CD4-positive, alpha-beta memory T cell (primary cell): Measurements from ENCODE around the gene RBKS. TPM values are rescaled to one million over a fixed set of nuclear protein-coding genes. Genes with fewer than 3 reads are reported as not detected.

Source experiments
- CTCF ChIA-PET: fragments of 350-600 bp; sonication (Branson Sonifier 250); formaldehyde crosslinking; loops from one replicate; lab custom pipeline; 2021; ENCODE audit warnings: inconsistent platforms; ENCODE audit not compliant: partially characterized antibody; lab: Charles Lee
- POLR2A ChIA-PET: fragments of 350-600 bp; sonication (Branson Sonifier 250); formaldehyde crosslinking; loops from one replicate; lab custom pipeline; 2021; ENCODE audit not compliant: partially characterized antibody; lab: Charles Lee
- DNase-seq, 5 donors: peaks; one replicate each; pipeline versions ENCODE4 v3.0.0 to v3.0.0-alpha.2; 2020 to 2022; ENCODE audit warnings: mixed read lengths in 1 of 5
- H3K27ac ChIP-seq: one replicate; pipeline ENCODE4 v1.7.0; 2013; ENCODE audit warnings: low read depth, low read length
- H3K27me3 ChIP-seq: 2 replicates; pipeline ENCODE4 v1.7.0; 2013; ENCODE audit warnings: mild to moderate bottlenecking, low read length, moderate library complexity; ENCODE audit not compliant: insufficient read depth
- H3K36me3 ChIP-seq: 2 replicates; pipeline ENCODE4 v1.7.0; 2013; ENCODE audit warnings: mild to moderate bottlenecking, low read length, moderate library complexity; ENCODE audit not compliant: insufficient read depth
- H3K4me1 ChIP-seq: 2 replicates; pipeline ENCODE4 v1.7.0; 2013; ENCODE audit warnings: mild to moderate bottlenecking, low read length, moderate library complexity; ENCODE audit not compliant: insufficient read depth
- H3K4me3 ChIP-seq, 2 donors: one replicate each; pipeline ENCODE4 v1.7.0; 2013; ENCODE audit warnings: low read length in 2 of 2, mild to moderate bottlenecking in 1 of 2
- H3K9me3 ChIP-seq, 2 donors: one replicate each; pipeline ENCODE4 v1.7.0; 2013; ENCODE audit warnings: low read length in 2 of 2, control low read depth in 1 of 2; ENCODE audit not compliant: control insufficient read depth in 1 of 2
- H3K27ac Mint-ChIP-seq, 7 donors: one replicate each; pipeline ENCODE4 v1.8.0; 2020 to 2021; ENCODE audit warnings: mixed read lengths in 7 of 7, mild to moderate bottlenecking in 6 of 7, inconsistent platforms in 3 of 7, moderate library complexity in 3 of 7
- H3K27me3 Mint-ChIP-seq, 2 donors: one replicate each; pipeline ENCODE4 v1.8.0; 2020 to 2021; ENCODE audit warnings: mixed read lengths in 2 of 2
- H3K36me3 Mint-ChIP-seq, 2 donors: one replicate each; pipeline ENCODE4 v1.8.0; 2020 to 2021; ENCODE audit warnings: mixed read lengths in 2 of 2, inconsistent platforms in 1 of 2, mild to moderate bottlenecking in 1 of 2
- H3K4me1 Mint-ChIP-seq, 4 donors: one replicate each; pipeline ENCODE4 v1.8.0; 2020 to 2021; ENCODE audit warnings: mixed read lengths in 4 of 4, mild to moderate bottlenecking in 1 of 4
- H3K4me3 Mint-ChIP-seq, 8 donors: one replicate each; pipeline ENCODE4 v1.8.0; 2020 to 2021; ENCODE audit warnings: mixed read lengths in 8 of 8, mild to moderate bottlenecking in 7 of 8, moderate library complexity in 6 of 8, inconsistent platforms in 3 of 8
- H3K9me3 Mint-ChIP-seq, 8 donors: one replicate each; pipeline ENCODE4 v1.8.0; 2020 to 2021; ENCODE audit warnings: mixed read lengths in 8 of 8, mild to moderate bottlenecking in 5 of 8, inconsistent platforms in 3 of 8, moderate library complexity in 1 of 8
- intact Hi-C: fragments of 100-400 bp; cut with micrococcal nuclease; formaldehyde crosslinking; loops from one replicate; pipeline ENCODE4 v1.15.1; 2023
- polyA plus RNA-seq, 2 donors: library from polyadenylated mRNA; unstranded; fragments of 300-500 nt; fragmentation: Illumina TruSeq; gene quantifications; one replicate each; pipeline ENCODE4 v1.2.3, GENCODE V29; 2021
- total RNA-seq, 2 experiments: library from RNA; stranded (reverse); gene quantifications; one replicate each; pipeline ENCODE4 v1.2.3, GENCODE V29; 2021

RBKS gene
- total and polyA plus RNA-seq, 4 experiments from 2014 or later, result 1.2 to 5.9 (median 2.1) TPM

GRCh38 chr2:27782701-27783100 lies 107.5 kb downstream of the RBKS start:
- no peak overlapping the region for H3K4me3 Mint-ChIP-seq
- H3K9me3 Mint-ChIP-seq, result no peaks in the 10 kb centered on the region
- CTCF ChIA-PET, result interaction anchor here (0.5 kb wide), 1 partner anchor 948 kb away, joined by 3 read pairs; no protein-coding TSS in a partner anchor
- no peaks in the 10 kb centered on the region for H3K27me3 ChIP-seq
- peaks cover 5% of the 10 kb centered on the region for H3K4me1 ChIP-seq
- H3K36me3 Mint-ChIP-seq, result peaks cover 25 to 31% of the 10 kb centered on the region in 2 donors
- no peaks in the 10 kb centered on the region for H3K9me3 ChIP-seq
- H3K27ac Mint-ChIP-seq, result peak overlapping the region in 1 of 7 donors; percentile 43
- no peak overlapping the region for H3K4me3 ChIP-seq
- POLR2A ChIA-PET, result no interaction called here
- H3K27ac ChIP-seq, result no peak overlapping the region
- intact Hi-C loops, result no loop called here
- DNase-seq, result no peak
- H3K36me3 ChIP-seq, result peaks cover 14% of the 10 kb centered on the region
- H3K4me1 Mint-ChIP-seq, result peaks cover 8 to 15% (median 12%) of the 10 kb centered on the region in 4 donors
- no peaks in the 10 kb centered on the region for H3K27me3 Mint-ChIP-seq

GRCh38 chr2:27781496-27781895 lies 108.7 kb downstream of the RBKS start:
- ChIA-PET POLR2A (no interaction called here), CTCF (no interaction called here)
- Histone ChIP-seq H3K36me3 (peaks cover 14% of the 10 kb centered on the region), H3K4me1 (peaks cover 9% of the 10 kb centered on the region), H3K4me3 (no peak overlapping the region), H3K27ac (no peak overlapping the region), H3K27me3 (no peaks in the 10 kb centered on the region), H3K9me3 (no peaks in the 10 kb centered on the region)
- Mint-ChIP-seq H3K4me3 (no peak overlapping the region), H3K4me1 (peaks cover 12 to 26% (median 20%) of the 10 kb centered on the region in 4 donors), H3K36me3 (peaks cover 31 to 32% of the 10 kb centered on the region in 2 donors), H3K27ac (peak overlapping the region in 2 of 7 donors; percentile 3 to 83), H3K9me3 (no peaks in the 10 kb centered on the region), H3K27me3 (no peaks in the 10 kb centered on the region)
- intact Hi-C loops, result no loop called here
- DNase-seq, result no peak

DNA sequence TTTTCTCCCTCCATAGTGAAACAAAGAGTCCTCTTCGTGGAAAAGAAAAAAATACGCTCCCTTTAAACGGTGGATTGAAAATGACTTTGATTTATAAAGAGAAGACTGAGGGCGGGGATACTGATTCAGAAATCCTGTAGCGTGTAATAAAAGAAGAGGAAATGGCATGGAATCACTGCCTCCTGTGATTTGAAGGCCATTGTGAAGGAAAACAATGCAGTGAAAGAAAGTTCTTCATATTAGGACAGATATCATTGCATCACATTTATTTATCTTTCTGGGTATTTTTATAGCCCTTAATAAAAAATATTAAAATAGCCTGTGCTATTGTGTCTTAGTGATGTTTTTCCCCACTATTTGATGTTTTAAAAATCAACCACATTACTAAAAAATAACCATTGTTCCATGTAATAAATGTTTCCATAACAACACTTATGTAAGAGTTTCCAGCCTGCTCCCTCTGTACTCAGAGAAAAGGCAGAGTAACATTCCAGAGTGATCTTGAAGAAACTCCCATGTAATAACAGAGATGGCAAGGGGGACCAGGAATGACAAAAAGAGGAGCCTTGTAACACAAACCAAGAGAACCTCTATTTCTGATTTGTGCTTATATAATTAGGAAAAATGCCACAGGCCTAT lies 110.7 kb downstream of the RBKS start:
- Mint-ChIP-seq H3K36me3 (peaks cover 33 to 44% of the 10 kb centered on the region in 2 donors), H3K4me1 (peaks cover 19 to 41% (median 31%) of the 10 kb centered on the region in 4 donors), H3K9me3 (no peaks in the 10 kb centered on the region), H3K4me3 (no peak overlapping the region), H3K27ac (peak overlapping the region in 3 of 7 donors; percentile 8 to 45 (median 23)), H3K27me3 (no peaks in the 10 kb centered on the region)
- H3K27me3 ChIP-seq, result no peaks in the 10 kb centered on the region
- intact Hi-C loops, result loop anchor here (10.0 kb wide), 1 partner anchor 645 kb away; the partner anchor contains the start of genes PREB and PRR30
- H3K27ac ChIP-seq, result no peak overlapping the region
- peaks cover 23% of the 10 kb centered on the region for H3K36me3 ChIP-seq
- peaks cover 14% of the 10 kb centered on the region for H3K4me1 ChIP-seq
- DNase-seq, result no peak
- ChIA-PET POLR2A (no interaction called here), CTCF (no interaction called here)
- H3K4me3 ChIP-seq, result no peak overlapping the region
- H3K9me3 ChIP-seq, result no peaks in the 10 kb centered on the region

DNA sequence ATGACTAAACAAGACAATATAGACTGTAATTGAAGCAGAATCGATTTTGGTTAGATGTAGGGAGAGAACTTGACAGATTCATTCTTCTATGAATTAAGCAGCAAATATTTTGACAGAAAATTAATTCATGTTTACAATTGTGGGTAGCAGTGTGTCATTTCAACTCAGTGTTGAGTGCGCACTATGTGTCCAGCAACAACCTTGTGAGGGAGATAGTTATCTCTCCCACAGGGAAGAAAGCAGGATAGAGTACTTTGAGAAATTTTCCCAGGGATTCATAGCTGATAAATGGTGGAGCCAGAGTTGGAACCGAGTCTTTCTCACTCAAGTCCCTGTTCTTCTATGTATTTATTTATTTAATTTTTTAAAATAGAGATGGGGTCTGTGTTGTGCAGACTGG lies 113.5 kb downstream of the RBKS start:
- Histone ChIP-seq H3K27me3 (no peaks in the 10 kb centered on the region), H3K9me3 (no peaks in the 10 kb centered on the region), H3K4me1 (peaks cover 39% of the 10 kb centered on the region), H3K36me3 (peaks cover 26% of the 10 kb centered on the region), H3K27ac (no peak overlapping the region), H3K4me3 (no peak overlapping the region)
- H3K4me3 Mint-ChIP-seq, result no peak overlapping the region
- intact Hi-C loops, result loop anchor here (10.0 kb wide), 1 partner anchor 642 kb away; the partner anchor contains the start of genes PREB and PRR30
- peak overlapping the region in 2 of 7 donors; percentile 36 to 68 for H3K27ac Mint-ChIP-seq
- peaks cover 30 to 56% of the 10 kb centered on the region in 2 donors for H3K36me3 Mint-ChIP-seq
- ChIA-PET POLR2A (no interaction called here), CTCF (interaction anchor here (1.1 kb wide), 1 partner anchor 54 kb away, joined by 5 read pairs; no protein-coding TSS in a partner anchor)
- no peaks in the 10 kb centered on the region for H3K9me3 Mint-ChIP-seq
- no peak for DNase-seq
- peaks cover 36 to 70% (median 55%) of the 10 kb centered on the region in 4 donors for H3K4me1 Mint-ChIP-seq
- no peaks in the 10 kb centered on the region for H3K27me3 Mint-ChIP-seq

DNA sequence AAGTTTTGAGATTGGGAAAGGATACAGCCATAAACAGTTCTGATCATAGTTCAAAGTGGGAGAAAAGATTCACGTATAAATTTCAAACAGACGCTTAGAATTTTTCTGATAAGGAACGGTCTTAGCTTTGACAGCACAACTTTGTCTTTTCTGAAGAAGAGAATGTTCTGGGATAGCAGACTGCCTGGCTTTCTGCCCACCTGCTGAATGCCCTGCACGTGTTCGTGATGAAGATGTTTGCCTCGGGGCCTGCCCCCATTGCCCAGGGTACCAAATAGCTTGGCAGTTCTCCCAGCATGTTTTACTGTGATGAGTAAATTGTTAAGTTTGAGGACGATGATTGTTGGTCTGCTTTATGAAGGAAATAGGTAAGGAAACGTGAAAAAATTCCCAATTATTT lies 114.1 kb downstream of the RBKS start:
- Mint-ChIP-seq H3K4me3 (no peak overlapping the region), H3K27me3 (no peaks in the 10 kb centered on the region), H3K9me3 (no peaks in the 10 kb centered on the region), H3K36me3 (peaks cover 26 to 62% of the 10 kb centered on the region in 2 donors), H3K27ac (peak overlapping the region in 3 of 7 donors; percentile 15 to 82 (median 35)), H3K4me1 (peaks cover 38 to 76% (median 58%) of the 10 kb centered on the region in 4 donors)
- no peaks in the 10 kb centered on the region for H3K9me3 ChIP-seq
- H3K4me1 ChIP-seq, result peaks cover 39% of the 10 kb centered on the region
- H3K36me3 ChIP-seq, result peaks cover 26% of the 10 kb centered on the region
- no peaks in the 10 kb centered on the region for H3K27me3 ChIP-seq
- no peak overlapping the region for H3K27ac ChIP-seq
- intact Hi-C loops, result loop anchor here (10.0 kb wide), 1 partner anchor 641 kb away; the partner anchor contains the start of genes PREB and PRR30
- no peak overlapping the region for H3K4me3 ChIP-seq
- DNase-seq, result no peak
- POLR2A ChIA-PET, result interaction anchor here (1.1 kb wide), 1 partner anchor 114 kb away, joined by 3 read pairs; the partner anchor contains the start of gene RBKS
- CTCF ChIA-PET, result interaction anchor here (1.1 kb wide), 1 partner anchor 53 kb away, joined by 5 read pairs; no protein-coding TSS in a partner anchor

DNA sequence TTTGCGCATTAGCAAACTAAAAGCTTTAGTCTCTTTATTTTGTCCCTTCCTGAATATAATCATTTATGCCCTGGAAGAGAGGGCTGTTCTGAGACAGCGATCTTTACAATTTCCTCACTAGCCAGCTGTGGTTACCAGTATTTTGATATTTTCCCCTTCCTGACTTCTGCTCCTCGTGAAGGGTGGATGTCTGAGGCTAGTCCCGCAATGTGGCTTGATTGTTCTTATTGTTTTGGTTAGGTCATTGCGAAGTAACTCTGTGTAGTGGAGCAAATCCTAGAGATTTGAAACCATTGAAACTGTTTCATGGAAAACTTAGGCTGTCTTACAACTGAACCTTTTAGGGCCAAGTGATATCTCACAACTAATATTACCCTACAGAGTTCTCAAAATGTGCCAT lies 116.2 kb downstream of the RBKS start:
- no peak overlapping the region for H3K27ac ChIP-seq
- intact Hi-C loops, result loop anchor here (10.0 kb wide), 1 partner anchor 639 kb away; the partner anchor contains the start of genes PREB and PRR30
- Mint-ChIP-seq H3K4me1 (peaks cover 42 to 73% (median 59%) of the 10 kb centered on the region in 4 donors), H3K9me3 (no peaks in the 10 kb centered on the region), H3K36me3 (peaks cover 11 to 51% of the 10 kb centered on the region in 2 donors), H3K4me3 (peak overlapping the region in 5 of 8 donors; percentile 1 to 73 (median 22)), H3K27me3 (no peaks in the 10 kb centered on the region), H3K27ac (peak overlapping the region in 5 of 7 donors; percentile 0 to 80 (median 43))
- CTCF ChIA-PET, result interaction anchor here (0.6 kb wide), 1 partner anchor 126 kb away, joined by 3 read pairs; no protein-coding TSS in a partner anchor
- no peaks in the 10 kb centered on the region for H3K27me3 ChIP-seq
- no peak for DNase-seq
- no peak overlapping the region for H3K4me3 ChIP-seq
- peaks cover 14% of the 10 kb centered on the region for H3K36me3 ChIP-seq
- POLR2A ChIA-PET, result no interaction called here
- H3K4me1 ChIP-seq, result peaks cover 39% of the 10 kb centered on the region
- no peaks in the 10 kb centered on the region for H3K9me3 ChIP-seq

DNA sequence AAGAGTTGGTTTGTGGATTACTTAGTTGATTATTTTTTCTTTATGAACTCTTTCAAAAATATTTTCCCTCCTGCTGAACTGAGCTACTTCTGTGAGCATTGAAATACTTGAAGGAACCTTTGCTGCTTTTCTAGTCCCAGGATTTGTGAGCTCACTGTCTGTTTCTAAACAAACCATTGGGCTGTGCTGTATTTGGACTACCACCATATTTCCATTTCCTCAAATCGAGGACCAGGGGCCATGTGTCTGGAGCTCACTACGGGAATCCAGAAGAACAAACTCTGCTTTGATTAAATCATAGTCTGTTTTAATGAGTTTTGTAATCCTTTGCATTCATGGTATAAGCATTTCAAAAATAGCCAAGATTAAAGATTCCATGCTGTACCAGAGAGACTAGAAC lies 117.4 kb downstream of the RBKS start:
- Mint-ChIP-seq H3K27me3 (no peaks in the 10 kb centered on the region), H3K4me3 (peak overlapping the region; percentile 62 to 99 (median 89)), H3K27ac (peak overlapping the region; percentile 66 to 98 (median 83)), H3K36me3 (peaks cover 9 to 45% of the 10 kb centered on the region in 2 donors), H3K4me1 (peaks cover 36 to 65% (median 52%) of the 10 kb centered on the region in 4 donors), H3K9me3 (no peaks in the 10 kb centered on the region)
- ChIA-PET POLR2A (interaction anchor here (1.0 to 1.6 kb wide), 3 partner anchors 117 to 651 kb away, joined by 3 to 7 read pairs (median 6); partner anchors contain the start of genes BABAM2, CCDC121, GPN1 and RBKS), CTCF (interaction anchor here (1.0 kb wide), 1 partner anchor 89 kb away, joined by 3 read pairs; no protein-coding TSS in a partner anchor)
- H3K27me3 ChIP-seq, result no peaks in the 10 kb centered on the region
- H3K4me3 ChIP-seq, result no peak overlapping the region
- no peaks in the 10 kb centered on the region for H3K9me3 ChIP-seq
- intact Hi-C loops, result loop anchor here (10.0 kb wide), 1 partner anchor 638 kb away; the partner anchor contains the start of genes PREB and PRR30
- no peak for DNase-seq
- H3K4me1 ChIP-seq, result peaks cover 34% of the 10 kb centered on the region
- peaks cover 13% of the 10 kb centered on the region for H3K36me3 ChIP-seq
- no peak overlapping the region for H3K27ac ChIP-seq
